ENCODE results near the gene DYNLRB1. TPM values are rescaled to one million over a fixed set of nuclear protein-coding genes. Genes with fewer than 3 reads are reported as not detected.

Gene DYNLRB1
- total and polyA plus RNA-seq, 2 of the 13 experiments (the other 11 are each of a cell fraction or from before 2014, with no cell fraction given): 140 to 244 TPM

GRCh38 chr20:34522969-34523871 is 7.0 kb downstream of the DYNLRB1 start (continued):
- TF ChIP-seq, protein P1, sequence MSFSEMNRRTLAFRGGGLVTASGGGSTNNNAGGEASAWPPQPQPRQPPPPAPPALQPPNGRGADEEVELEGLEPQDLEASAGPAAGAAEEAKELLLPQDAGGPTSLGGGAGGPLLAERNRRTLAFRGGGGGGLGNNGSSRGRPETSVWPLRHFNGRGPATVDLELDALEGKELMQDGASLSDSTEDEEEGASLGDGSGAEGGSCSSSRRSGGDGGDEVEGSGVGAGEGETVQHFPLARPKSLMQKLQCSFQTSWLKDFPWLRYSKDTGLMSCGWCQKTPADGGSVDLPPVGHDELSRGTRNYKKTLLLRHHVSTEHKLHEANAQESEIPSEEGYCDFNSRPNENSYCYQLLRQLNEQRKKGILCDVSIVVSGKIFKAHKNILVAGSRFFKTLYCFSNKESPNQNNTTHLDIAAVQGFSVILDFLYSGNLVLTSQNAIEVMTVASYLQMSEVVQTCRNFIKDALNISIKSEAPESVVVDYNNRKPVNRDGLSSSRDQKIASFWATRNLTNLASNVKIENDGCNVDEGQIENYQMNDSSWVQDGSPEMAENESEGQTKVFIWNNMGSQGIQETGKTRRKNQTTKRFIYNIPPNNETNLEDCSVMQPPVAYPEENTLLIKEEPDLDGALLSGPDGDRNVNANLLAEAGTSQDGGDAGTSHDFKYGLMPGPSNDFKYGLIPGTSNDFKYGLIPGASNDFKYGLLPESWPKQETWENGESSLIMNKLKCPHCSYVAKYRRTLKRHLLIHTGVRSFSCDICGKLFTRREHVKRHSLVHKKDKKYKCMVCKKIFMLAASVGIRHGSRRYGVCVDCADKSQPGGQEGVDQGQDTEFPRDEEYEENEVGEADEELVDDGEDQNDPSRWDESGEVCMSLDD (CRISPR knock-in tag; IDR thresholded peaks at IDR 0.05; ENCODE audit: borderline replicate concordance): no peak
- TF ChIP-seq ZNF230 (CRISPR knock-in tag; IDR thresholded peaks at IDR 0.05) (no peak), ZUFSP (CRISPR knock-in tag; IDR thresholded peaks at IDR 0.05; ENCODE audit: borderline replicate concordance) (no peak), TBX2 (CRISPR knock-in tag; IDR thresholded peaks at IDR 0.05; ENCODE audit: borderline replicate concordance) (no peak), ARNT (IDR thresholded peaks at IDR 0.05) (no peak), STAT5B (CRISPR knock-in tag; IDR thresholded peaks at IDR 0.05) (no peak), ATF6 (CRISPR knock-in tag; conservative IDR thresholded peaks at IDR 0.05) (no peak), ELF1 (CRISPR knock-in tag; IDR thresholded peaks at IDR 0.05) (peak; percentile 16; the same call in 1 of the 2 replicates), JARID2 (CRISPR knock-in tag; IDR thresholded peaks at IDR 0.05; ENCODE audit: insufficient replicate concordance) (peak; percentile 16), ONECUT2 (CRISPR knock-in tag; IDR thresholded peaks at IDR 0.05) (no peak), FOSL1 (CRISPR knock-in tag; IDR thresholded peaks at IDR 0.05; ENCODE audit: borderline replicate concordance) (no peak), SALL1 (CRISPR knock-in tag; IDR thresholded peaks at IDR 0.05) (peak; percentile 80), KLF6 (CRISPR knock-in tag; IDR thresholded peaks at IDR 0.05) (no peak), TRIM24 (CRISPR knock-in tag; IDR thresholded peaks at IDR 0.05) (no peak), KDM5A (IDR thresholded peaks at IDR 0.05; ENCODE audit: borderline replicate concordance, low read length) (no peak), ZNF296 (CRISPR knock-in tag; conservative IDR thresholded peaks at IDR 0.05) (no peak), ZNF768 (CRISPR knock-in tag; IDR thresholded peaks at IDR 0.05) (no peak; the same call in 1 of the 2 replicates), THAP11 (CRISPR knock-in tag; IDR thresholded peaks at IDR 0.05) (peak; percentile 46; the same call in 1 of the 2 replicates), ZNF224 (CRISPR knock-in tag; IDR thresholded peaks at IDR 0.05) (peak; percentile 35; the same call in 1 of the 2 replicates)
- TF ChIP-seq, protein P2, sequence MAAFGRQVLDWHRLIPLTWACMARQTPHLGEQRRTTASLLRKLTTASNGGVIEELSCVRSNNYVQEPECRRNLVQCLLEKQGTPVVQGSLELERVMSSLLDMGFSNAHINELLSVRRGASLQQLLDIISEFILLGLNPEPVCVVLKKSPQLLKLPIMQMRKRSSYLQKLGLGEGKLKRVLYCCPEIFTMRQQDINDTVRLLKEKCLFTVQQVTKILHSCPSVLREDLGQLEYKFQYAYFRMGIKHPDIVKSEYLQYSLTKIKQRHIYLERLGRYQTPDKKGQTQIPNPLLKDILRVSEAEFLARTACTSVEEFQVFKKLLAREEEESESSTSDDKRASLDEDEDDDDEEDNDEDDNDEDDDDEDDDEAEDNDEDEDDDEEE (CRISPR knock-in tag; IDR thresholded peaks at IDR 0.05): no peak
- TF ChIP-seq, protein P3, sequence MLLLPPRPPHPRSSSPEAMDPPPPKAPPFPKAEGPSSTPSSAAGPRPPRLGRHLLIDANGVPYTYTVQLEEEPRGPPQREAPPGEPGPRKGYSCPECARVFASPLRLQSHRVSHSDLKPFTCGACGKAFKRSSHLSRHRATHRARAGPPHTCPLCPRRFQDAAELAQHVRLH (CRISPR knock-in tag; IDR thresholded peaks at IDR 0.05; ENCODE audit: borderline replicate concordance, low read depth): peak; percentile 80

Measured in HepG2 (cell line).